Astrocyte of the hippocampus (primary cell): ENCODE measurements around the gene UBE2L3.
"Not testable (repeated sequence)": the region's sequence is repeated elsewhere in the genome, so short reads cannot be mapped to it uniquely, and the experiment has no call there.

Source experiments
- DNase-seq: peaks from one replicate; pipeline ENCODE4 v3.0.0; 2011; ENCODE audit warnings: low read depth, low spot score

UBE2L3 gene

GRCh38 chr22:21571679-21572078, 4.2 kb downstream of the UBE2L3 start:
- DNase-seq = no peak

DNA sequence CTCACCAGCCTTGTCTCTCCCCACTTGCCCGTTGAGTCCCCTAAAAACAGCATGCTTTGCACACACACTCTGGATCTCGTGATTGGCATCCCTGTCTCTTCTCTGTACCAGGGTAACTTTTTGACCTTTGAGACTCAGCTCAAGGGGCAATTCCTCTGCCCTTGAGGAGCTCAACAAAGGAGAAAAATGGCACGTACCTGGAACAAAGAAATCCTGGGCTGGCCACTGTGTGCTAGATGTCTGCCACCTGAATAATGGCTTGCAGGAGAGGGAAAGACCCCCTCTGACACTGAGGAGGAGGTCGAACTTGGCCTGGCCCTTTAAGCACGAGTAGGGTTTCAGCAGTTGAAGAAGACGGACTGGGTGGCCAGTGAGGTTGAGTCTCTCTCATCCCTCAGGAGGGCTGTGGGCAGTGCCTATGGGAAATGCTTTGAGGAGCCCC, 5.8 kb downstream of the UBE2L3 start:
- no peak for DNase-seq

DNA sequence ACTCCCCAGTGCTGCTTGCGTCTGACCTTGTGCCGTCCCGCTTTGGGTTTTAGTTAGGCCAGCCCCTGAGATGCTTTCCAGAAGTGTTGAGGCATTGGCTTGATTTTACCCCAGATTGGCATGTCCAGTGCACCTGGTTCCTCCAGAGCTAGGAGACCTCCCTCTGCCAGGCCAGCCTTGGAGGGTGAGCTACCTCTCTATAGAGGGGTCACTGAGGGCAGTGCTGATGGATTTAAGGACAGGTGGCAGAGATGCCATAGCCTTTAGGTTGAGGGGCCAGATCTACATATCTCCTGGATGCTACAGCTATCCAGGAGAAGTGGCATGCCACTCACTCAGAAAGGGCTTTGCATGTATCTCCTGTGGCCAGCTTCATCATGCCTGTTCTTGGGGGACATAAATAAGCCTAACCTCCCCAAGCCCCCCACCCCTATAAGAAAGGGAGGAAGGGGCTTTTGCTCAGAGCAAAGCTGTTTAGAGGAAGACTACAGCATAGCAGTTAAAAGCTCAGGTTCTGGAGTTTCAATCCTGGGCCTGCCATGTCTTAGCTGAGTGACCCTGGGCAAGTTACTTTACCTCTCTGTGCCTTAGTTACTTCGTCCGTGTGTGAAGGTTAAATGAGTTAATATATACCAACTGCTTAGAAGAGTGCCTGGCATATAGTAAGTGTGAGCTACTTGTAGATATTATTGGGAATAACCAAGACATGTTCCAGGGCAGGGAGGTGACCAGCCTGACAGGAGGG, 6.4 kb downstream of the UBE2L3 start:
- no peak for DNase-seq

GRCh38 chr22:21579474-21579851, 11.9 kb downstream of the UBE2L3 start:
- DNase-seq = no peak

DNA sequence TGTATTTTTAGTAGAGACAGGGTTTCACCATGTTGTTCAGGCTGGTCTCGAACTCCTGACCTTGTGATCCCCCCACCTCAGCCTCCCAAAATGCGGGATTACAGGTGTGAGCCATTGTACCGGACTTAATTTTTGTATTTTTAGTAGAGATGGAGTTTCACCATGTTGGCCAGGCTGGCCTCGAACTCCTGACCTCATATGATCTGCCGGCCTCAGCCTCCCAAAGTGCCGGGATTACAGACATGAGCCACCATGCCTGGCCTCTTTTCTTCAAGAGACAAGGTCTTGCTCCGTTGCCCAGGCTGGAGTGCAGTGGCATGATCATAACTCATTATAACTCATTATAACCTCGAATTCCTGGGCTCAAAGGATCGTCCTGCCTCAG, 13.1 kb downstream of the UBE2L3 start:
- not testable (repeated sequence) for DNase-seq

DNA sequence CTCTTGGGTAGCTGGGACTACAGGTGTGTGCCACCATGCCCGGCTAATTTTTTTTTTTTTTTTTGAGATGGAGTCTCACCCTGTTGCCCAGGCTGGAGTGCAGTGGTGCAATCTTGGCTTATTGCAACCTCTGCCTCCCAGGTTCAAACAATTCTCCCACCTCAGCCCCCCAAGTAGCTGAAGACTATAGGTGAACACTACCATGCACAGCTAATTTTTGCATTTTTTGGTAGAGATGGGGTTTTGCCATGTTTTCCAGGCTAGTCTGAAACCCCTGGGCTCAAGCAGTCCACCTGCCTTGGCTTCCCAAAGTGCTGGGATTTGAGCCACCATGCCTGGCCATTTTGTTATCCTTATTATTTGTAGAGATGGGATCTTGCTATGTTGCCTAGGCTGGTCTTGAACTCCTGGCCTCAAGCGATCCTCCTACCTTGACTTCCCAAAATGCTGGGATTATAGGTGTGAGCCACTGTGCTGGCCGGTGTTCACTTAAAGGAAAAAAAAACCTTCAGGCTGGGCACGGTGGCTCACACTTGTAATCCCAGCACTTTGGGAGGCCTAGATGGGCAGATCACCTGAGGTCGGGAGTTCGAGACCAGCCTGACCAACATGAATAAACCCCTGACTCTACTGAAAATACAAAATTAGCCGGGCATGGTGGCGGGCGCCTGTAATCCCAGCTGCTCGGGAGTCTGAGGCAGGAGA, 13.6 kb downstream of the UBE2L3 start:
- DNase-seq = not testable (repeated sequence)

DNA sequence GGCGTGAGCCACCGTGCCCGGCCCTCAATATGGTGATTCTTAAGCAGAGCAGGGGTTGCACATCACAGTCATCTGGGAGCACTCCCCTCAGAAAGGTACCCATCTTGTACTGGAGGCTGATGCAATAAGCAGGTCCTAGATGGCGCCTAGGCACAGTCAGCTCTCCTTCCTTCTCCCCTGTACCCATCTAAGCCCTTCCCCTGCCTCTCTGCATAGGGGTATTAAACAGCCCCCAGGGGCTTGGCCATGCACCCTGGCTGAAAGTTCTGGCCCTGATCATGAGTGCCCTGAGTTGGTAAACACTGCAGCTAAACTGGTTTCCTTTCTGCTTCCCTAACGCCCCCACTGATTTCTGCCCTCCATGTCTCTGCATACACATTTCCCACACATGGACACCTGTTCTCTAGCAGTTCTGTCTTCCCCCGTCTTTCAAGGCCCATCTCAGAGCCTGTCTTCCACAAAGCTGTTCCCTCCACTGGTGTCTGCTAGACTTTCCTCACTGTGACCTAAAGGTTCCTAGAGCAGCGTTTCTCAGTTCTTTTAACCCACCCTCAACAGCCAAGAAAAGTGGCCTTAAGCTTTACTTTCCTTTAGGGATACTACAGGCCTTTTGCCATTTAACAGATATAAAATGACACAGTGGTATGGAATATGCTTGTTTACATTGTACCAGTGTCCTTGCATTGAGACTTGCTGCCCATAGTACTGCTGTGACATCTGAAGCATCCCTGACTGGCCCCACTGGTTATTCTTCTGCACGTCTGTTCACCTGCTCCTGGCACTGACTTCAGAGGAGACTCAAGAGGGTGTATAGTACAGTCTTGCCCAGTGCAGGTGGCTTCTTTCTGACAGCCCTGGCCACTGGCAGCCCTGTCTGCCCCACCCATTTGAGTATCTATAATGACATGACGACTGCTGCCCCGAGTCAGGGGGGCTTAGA, 15.6 kb downstream of the UBE2L3 start:
- no peak for DNase-seq

DNA sequence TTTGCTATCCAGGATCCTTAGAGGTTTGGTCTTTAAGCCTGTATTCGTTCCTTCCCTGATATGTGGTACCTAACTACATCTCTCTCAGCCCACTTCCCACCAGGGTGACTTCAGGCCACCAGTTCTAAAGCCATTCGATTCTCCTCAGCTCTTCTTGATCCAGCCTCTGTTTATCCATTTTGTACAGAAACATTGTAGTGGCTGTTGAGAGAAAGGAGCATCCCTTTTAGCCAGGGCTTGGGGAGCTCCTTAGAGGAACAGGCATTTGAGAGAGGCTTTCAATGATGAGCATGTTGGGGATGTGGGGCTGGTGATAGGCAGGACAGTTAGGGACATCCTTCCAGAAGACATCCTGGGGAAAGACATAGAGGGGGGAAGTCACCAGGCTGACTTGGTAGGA, 17.9 kb downstream of the UBE2L3 start:
- no peak for DNase-seq

DNA sequence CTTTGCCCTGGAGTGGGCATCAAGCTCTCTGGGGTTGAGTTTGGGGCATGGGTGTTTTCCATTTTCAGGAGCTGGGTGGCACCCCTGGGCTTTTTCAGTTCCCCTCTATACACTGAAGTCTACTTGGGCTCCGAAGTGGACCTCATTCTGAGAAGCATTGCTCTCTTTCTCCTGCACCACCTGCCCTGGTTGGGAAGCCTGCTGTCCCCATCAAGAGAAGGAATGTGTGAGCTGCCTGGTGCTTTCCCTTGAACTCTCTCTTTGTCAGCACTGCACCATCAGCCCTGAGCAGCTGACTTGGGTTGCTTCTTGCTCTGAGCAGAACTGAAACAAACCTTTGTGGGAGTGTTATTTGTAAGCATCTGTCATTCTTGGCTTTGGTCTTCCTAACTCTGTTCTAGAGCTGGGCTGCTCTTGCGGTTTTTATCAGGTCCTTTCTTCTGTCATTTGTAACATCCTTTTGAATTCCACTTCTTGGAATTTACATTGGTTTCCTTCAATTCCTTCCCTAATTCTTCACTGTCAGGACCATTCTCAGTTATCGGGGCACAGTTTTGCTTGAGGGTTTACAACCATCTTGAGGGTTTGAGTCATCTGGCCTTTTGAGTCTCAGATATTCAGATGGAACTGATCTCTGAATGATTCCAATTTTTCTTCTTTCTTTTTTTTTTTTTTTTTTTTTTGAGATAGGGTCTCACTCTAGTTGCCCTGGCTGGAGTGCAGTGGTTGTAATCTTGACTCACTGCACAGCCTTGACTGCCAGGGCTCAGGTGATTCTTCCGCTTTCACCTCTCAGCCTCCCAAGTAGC, 20.5 kb downstream of the UBE2L3 start:
- peak; percentile 32 for DNase-seq

- DNase-seq = no peak
Observed at GRCh38 chr22:21589396-21589795, 21.9 kb downstream of the UBE2L3 start.

GRCh38 chr22:21590809-21591641, 23.5 kb downstream of the UBE2L3 start:
- peak; percentile 23 for DNase-seq

GRCh38 chr22:21591695-21592094, 24.2 kb downstream of the UBE2L3 start:
- peak; percentile 41 for DNase-seq

DNA sequence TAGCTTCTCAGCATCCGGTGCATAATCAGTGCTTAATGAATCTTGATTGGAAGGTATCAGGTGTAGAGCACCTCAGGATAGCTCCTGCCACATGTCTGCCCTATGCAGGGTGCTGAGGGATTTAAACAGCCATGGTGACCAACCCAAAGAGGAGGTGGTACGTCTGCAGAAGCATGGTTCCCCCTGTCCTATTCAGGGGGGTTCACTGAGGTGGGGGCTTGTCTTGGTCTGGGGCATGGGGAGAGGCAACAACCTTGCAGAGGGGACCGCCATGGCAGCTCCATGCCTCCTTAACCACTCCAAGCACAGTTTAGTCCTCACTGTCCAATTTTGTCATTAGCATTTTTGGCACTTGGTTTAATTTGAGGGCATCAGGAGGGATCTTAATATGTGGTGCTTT, 24.9 kb downstream of the UBE2L3 start:
- DNase-seq = no peak

DNA sequence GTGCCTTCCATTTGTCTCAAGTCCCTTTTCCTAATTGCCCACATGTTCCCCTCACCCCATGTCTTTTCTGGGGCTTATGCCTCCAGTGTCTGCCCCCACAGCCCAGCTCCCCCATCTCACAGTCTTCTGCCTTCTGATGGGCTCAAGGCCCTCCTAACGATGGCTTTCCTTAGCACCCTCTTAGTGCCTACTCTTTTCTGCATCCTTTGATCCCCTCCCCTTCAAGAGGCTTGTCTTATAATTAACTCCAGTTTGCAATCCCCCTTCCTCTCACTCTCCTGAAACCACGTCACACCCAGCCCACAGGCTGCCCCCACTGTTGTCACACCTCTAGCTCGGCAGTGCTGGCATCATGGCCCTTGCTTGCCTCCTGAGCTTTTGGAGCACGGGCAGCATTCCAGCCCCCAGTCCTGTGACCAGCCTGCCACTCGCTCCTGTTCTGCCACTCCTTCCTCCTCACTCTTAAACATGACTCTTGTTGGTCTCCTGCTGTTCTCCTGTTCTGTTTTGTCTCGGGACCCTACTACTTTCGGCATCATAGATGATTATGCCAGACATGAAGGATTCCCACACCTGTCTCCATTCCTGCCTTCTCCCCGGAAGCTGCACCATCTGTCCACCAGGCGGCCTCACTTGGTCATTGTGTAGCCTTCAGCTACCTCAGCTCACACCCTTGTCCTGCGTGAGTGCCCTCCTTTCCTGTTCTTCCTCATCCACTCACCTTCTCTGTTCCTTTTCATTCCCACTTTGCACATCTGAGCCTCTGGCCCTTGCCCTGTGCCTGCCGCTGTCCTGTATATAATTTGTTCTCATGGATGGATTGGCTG, 26.1 kb downstream of the UBE2L3 start:
- no peak for DNase-seq

DNA sequence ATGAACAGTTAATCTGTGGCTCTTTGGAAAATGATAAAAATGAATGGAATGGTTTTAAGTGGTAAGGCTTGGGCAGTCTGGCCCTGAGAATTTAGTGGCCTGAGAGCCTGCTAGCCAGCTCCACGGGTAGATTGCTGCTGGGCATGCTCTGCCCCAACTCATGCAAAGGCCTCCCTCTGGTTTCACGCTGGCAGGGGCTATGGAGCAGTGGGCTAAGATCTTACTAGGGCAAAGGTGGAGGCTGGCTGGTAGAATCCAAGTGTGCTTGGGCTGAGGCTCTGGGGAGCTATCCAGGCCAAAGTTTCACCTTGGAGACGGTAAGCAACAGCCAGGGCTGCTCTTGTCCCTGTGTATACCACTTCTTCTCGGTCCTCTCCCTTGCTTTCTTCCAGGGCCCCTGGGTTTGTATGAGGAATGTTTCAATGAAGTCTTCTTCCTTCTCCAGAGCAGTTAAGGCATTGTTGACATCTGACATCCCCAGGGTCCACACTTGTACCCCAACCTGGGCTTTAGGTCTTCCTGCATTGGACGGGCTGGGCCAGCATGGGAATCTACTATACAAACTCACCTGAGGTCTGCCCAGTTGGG, 27.4 kb downstream of the UBE2L3 start:
- DNase-seq = peak; percentile 55

DNA sequence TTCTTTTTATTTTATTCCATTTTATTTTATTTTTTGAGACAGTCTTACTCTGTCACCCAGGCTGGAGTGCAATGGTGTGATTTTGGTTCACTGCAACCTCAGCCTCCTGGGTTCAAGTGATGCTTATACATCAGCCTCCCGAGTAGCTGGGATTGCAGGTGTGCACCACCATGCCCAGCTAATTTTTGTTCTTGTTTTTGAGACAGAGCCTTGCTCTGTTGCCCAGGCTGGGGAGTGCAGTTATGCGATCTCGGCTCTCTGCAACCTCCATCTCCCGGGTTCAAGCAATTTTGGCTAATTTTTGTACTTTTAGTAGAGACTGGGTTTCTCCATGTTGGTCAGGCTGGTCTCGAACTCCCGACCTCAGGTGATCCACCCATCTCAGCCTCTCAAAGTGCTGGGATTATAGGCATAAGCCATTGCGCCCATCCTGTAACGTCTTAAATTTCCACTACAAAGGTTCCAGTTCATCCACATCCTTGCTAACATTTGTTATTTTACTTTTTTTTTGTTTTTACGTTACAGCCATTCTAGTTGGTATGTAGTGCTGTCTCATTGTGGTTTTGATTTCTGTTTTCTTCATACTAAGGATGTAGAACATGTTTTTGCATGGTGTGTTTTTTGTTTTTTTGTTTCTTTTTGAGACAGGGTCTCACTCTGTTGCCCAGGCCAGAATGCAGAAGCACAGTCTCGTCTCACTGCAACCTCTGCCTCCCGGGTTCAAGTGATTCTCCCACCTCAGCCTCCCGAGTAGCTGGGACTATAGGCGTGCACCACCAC, 29.0 kb downstream of the UBE2L3 start:
- DNase-seq = not testable (repeated sequence)

- DNase-seq = no peak
Observed at GRCh38 chr22:21598302-21598701, 30.8 kb downstream of the UBE2L3 start.
